ENCODE measurements around the gene C11orf87. TPM values are rescaled to one million over a fixed set of nuclear protein-coding genes. Genes with fewer than 3 reads are reported as not detected.
A peak's percentile ranks its signal among the peaks of the same experiment; 100 is the strongest.

C11orf87 gene
- total RNA-seq, 8 experiments from 2014 or later: 0.27 to 6.6 (median 3.1) TPM

GRCh38 chr11:109423466-109424190 lies 1.6 kb downstream of the C11orf87 start:
- in situ Hi-C loops (cut with MboI; ENCODE audit: low pct_unique_long_range_greater_than_20kb in 2 of 9, low sequenced_read_pairs in 9 of 9, unreplicated experiment in 9 of 9): no loop called here
- peak in 3 of 8 experiments; percentile 3 to 20 (median 11) for ATAC-seq (replicated peaks in 6 of 8)
- Histone ChIP-seq H3K4me1 (replicated peaks in 1 of 2) (peaks cover 3 to 16% of the 10 kb centered on the region in 2 donors), H3K4me3 (peak overlapping the region; percentile 38 to 66 (median 50)), H3K27ac (peak overlapping the region in 1 of 2 donors; percentile 26)
- 0 to 70% (median 9%) methylated on average over 1 to 10 of the region's 45 CpGs; no CpG with 5 or more reads in 2 of the 10 experiments for WGBS, 10 experiments

GRCh38 chr11:109424901-109425300 lies 2.9 kb downstream of the C11orf87 start:
- WGBS, 10 experiments: 9 to 83% (median 32%) methylated on average over 1 to 10 of the region's 10 CpGs
- ATAC-seq (replicated peaks in 6 of 8): no peak
- Histone ChIP-seq H3K27ac (no peak overlapping the region), H3K4me3 (peak overlapping the region; percentile 38 to 66 (median 50)), H3K4me1 (replicated peaks in 1 of 2) (peaks cover 3 to 16% of the 10 kb centered on the region in 2 donors)
- in situ Hi-C loops (cut with MboI; ENCODE audit: low pct_unique_long_range_greater_than_20kb in 2 of 9, low sequenced_read_pairs in 9 of 9, unreplicated experiment in 9 of 9): loop anchor here in 1 of 9 experiments (25.0 kb wide), 1 partner anchor 487 kb away; no protein-coding TSS in a partner anchor

GRCh38 chr11:109425554-109425953 lies 3.6 kb downstream of the C11orf87 start:
- WGBS, 10 experiments: 38 to 80% (median 60%) methylated on average over 1 to 2 of the region's 2 CpGs; no CpG with 5 or more reads in 1 of the 10 experiments
- in situ Hi-C loops (cut with MboI; ENCODE audit: low pct_unique_long_range_greater_than_20kb in 2 of 9, low sequenced_read_pairs in 9 of 9, unreplicated experiment in 9 of 9): loop anchor here in 1 of 9 experiments (25.0 kb wide), 1 partner anchor 487 kb away; no protein-coding TSS in a partner anchor
- ATAC-seq (replicated peaks in 6 of 8): peak in 1 of 8 experiments; percentile 4
- peak overlapping the region in 2 of 5 donors; percentile 49 to 66 for H3K4me3 ChIP-seq
- H3K27ac ChIP-seq: no peak overlapping the region
- H3K4me1 ChIP-seq (replicated peaks in 1 of 2): peaks cover 3 to 16% of the 10 kb centered on the region in 2 donors

GRCh38 chr11:109426442-109427240 lies 4.7 kb downstream of the C11orf87 start:
- Histone ChIP-seq H3K4me3 (no peak overlapping the region), H3K4me1 (replicated peaks in 1 of 2) (peaks cover under 1 to 16% of the 10 kb centered on the region in 2 donors), H3K27ac (no peak overlapping the region)
- peak in 3 of 8 experiments; percentile 8 to 17 (median 11) for ATAC-seq (replicated peaks in 6 of 8)
- WGBS, 10 experiments: 0 to 77% (median 55%) methylated on average over 1 to 4 of the region's 4 CpGs
- in situ Hi-C loops (cut with MboI; ENCODE audit: low pct_unique_long_range_greater_than_20kb in 2 of 9, low sequenced_read_pairs in 9 of 9, unreplicated experiment in 9 of 9): loop anchor here in 1 of 9 experiments (25.0 kb wide), 1 partner anchor 486 kb away; no protein-coding TSS in a partner anchor

GRCh38 chr11:109432105-109432504 lies 10.1 kb downstream of the C11orf87 start:
- no peak for ATAC-seq (replicated peaks in 6 of 8)
- Histone ChIP-seq H3K27ac (no peak overlapping the region), H3K4me1 (replicated peaks in 1 of 2) (peaks cover 7 to 9% of the 10 kb centered on the region in 2 donors), H3K4me3 (no peak overlapping the region)
- in situ Hi-C loops (cut with MboI; ENCODE audit: low pct_unique_long_range_greater_than_20kb in 2 of 9, low sequenced_read_pairs in 9 of 9, unreplicated experiment in 9 of 9): loop anchor here in 1 of 9 experiments (25.0 kb wide), 1 partner anchor 480 kb away; no protein-coding TSS in a partner anchor
- WGBS, 10 experiments: 0 to 100% (median 80%) methylated on average over 1 to 3 of the region's 3 CpGs

- 0 to 67% (median 26%) methylated on average over 1 to 3 of the region's 3 CpGs; no CpG with 5 or more reads in 1 of the 10 experiments for WGBS, 10 experiments
- no peak overlapping the region for H3K4me3 ChIP-seq
- ATAC-seq (replicated peaks in 6 of 8): peak in 5 of 8 experiments; percentile 67 to 95 (median 88)
- no peak overlapping the region for H3K27ac ChIP-seq
- peaks cover 7 to 9% of the 10 kb centered on the region in 2 donors for H3K4me1 ChIP-seq (replicated peaks in 1 of 2)
- in situ Hi-C loops (cut with MboI; ENCODE audit: low pct_unique_long_range_greater_than_20kb in 2 of 9, low sequenced_read_pairs in 9 of 9, unreplicated experiment in 9 of 9): loop anchor here in 1 of 9 experiments (25.0 kb wide), 1 partner anchor 478 kb away; no protein-coding TSS in a partner anchor
Measured at GRCh38 chr11:109433753-109434256, 11.8 kb downstream of the C11orf87 start.

GRCh38 chr11:109435121-109435742 lies 13.2 kb downstream of the C11orf87 start:
- Histone ChIP-seq H3K4me3 (no peak overlapping the region), H3K27ac (no peak overlapping the region), H3K4me1 (replicated peaks in 1 of 2) (peaks cover 7 to 9% of the 10 kb centered on the region in 2 donors)
- 50 to 100% (median 93%) methylated on average over 1 to 3 of the region's 3 CpGs; no CpG with 5 or more reads in 2 of the 10 experiments for WGBS, 10 experiments
- no peak for ATAC-seq (replicated peaks in 6 of 8)
- in situ Hi-C loops (cut with MboI; ENCODE audit: low pct_unique_long_range_greater_than_20kb in 2 of 9, low sequenced_read_pairs in 9 of 9, unreplicated experiment in 9 of 9): loop anchor here in 1 of 9 experiments (25.0 kb wide), 1 partner anchor 477 kb away; no protein-coding TSS in a partner anchor

GRCh38 chr11:109439684-109440083 lies 17.7 kb downstream of the C11orf87 start:
- peaks cover 0 to 5% of the 10 kb centered on the region in 2 donors for H3K4me1 ChIP-seq (replicated peaks in 1 of 2)
- no peak for ATAC-seq (replicated peaks in 6 of 8)
- 83 to 100% (median 95%) methylated on average over 1 to 2 of the region's 2 CpGs; no CpG with 5 or more reads in 6 of the 10 experiments for WGBS, 10 experiments
- H3K27ac ChIP-seq: no peak overlapping the region
- H3K4me3 ChIP-seq: no peak overlapping the region
- in situ Hi-C loops (cut with MboI; ENCODE audit: low pct_unique_long_range_greater_than_20kb in 2 of 9, low sequenced_read_pairs in 9 of 9, unreplicated experiment in 9 of 9): loop anchor here in 1 of 9 experiments (25.0 kb wide), 1 partner anchor 473 kb away; no protein-coding TSS in a partner anchor

GRCh38 chr11:109443052-109443451 lies 21.1 kb downstream of the C11orf87 start:
- Histone ChIP-seq H3K4me3 (no peak overlapping the region), H3K4me1 (replicated peaks in 1 of 2) (peaks cover 0 to 5% of the 10 kb centered on the region in 2 donors), H3K27ac (no peak overlapping the region)
- peak in 3 of 8 experiments; percentile 44 to 51 (median 48) for ATAC-seq (replicated peaks in 6 of 8)
- WGBS, 10 experiments: 0 to 50% (median 20%) methylated on average over 1 of the region's 1 CpG; no CpG with 5 or more reads in 2 of the 10 experiments
- in situ Hi-C loops (cut with MboI; ENCODE audit: low pct_unique_long_range_greater_than_20kb in 2 of 9, low sequenced_read_pairs in 9 of 9, unreplicated experiment in 9 of 9): loop anchor here in 1 of 9 experiments (25.0 kb wide), 1 partner anchor 469 kb away; no protein-coding TSS in a partner anchor

GRCh38 chr11:109454857-109455256 lies 32.9 kb downstream of the C11orf87 start:
- Histone ChIP-seq H3K27ac (no peak overlapping the region), H3K4me3 (no peak overlapping the region), H3K4me1 (replicated peaks in 1 of 2) (peaks cover 0 to 12% of the 10 kb centered on the region in 2 donors)
- WGBS, 10 experiments: 0 to 100% (median 39%) methylated on average over 1 to 2 of the region's 2 CpGs; no CpG with 5 or more reads in 1 of the 10 experiments
- in situ Hi-C loops (cut with MboI; ENCODE audit: low pct_unique_long_range_greater_than_20kb in 2 of 9, low sequenced_read_pairs in 9 of 9, unreplicated experiment in 9 of 9): no loop called here
- peak in 5 of 8 experiments; percentile 33 to 82 (median 36) for ATAC-seq (replicated peaks in 6 of 8)
